Ovary (tissue), 9 donors: ENCODE results near the gene PBXIP1. TPM values are rescaled to one million over a fixed set of nuclear protein-coding genes. Genes with fewer than 3 reads are reported as not detected.

Experiments
- DNase-seq, 5 donors: peaks; one replicate each; pipeline ENCODE4 v3.0.0-alpha.2; 2019 to 2020
- H3K27ac ChIP-seq, 2 donors: fragments of 200-600 bp; one replicate each; pipeline versions ENCODE4 v1.5.1 to v1.8.0; 2019 to 2022
- H3K27me3 ChIP-seq: fragments of 200-600 bp; one replicate; pipeline ENCODE4 v1.8.0; 2022
- H3K36me3 ChIP-seq: fragments of 200-600 bp; sonication (generic); one replicate; pipeline ENCODE4 v1.5.1; 2019
- H3K4me1 ChIP-seq: one replicate; pipeline ENCODE4 v1.8.1; 2013; ENCODE audit warnings: mild to moderate bottlenecking, moderate library complexity; ENCODE audit not compliant: insufficient read depth
- H3K4me3 ChIP-seq: fragments of 200-600 bp; sonication (generic); one replicate; pipeline ENCODE4 v1.5.1; 2017
- H3K9me3 ChIP-seq, 2 donors: fragments of 200-600 bp in 1 of 2; sonication (generic) in 1 of 2; one replicate each; pipeline versions ENCODE4 v1.5.1 to v1.8.1; 2013 to 2019; ENCODE audit warnings: mild to moderate bottlenecking in 1 of 2, moderate library complexity in 1 of 2
- CTCF ChIP-seq, 3 donors: fragments of 450-650 bp in 2 of 3; fragments of 200-600 bp in 1 of 3; IDR thresholded peaks; one replicate each; pipeline versions ENCODE4 v1.5.1 to v1.8.0; 2016 to 2022; ENCODE audit warnings: antibody characterized with exemption in 3 of 3, mild to moderate bottlenecking in 1 of 3
- EP300 ChIP-seq: sonication (generic); formaldehyde crosslinking; IDR thresholded peaks from one replicate; pipeline ENCODE4 v1.6.1; 2017; ENCODE audit warnings: antibody characterized with exemption
- POLR2A ChIP-seq: fragments of 450-650 bp; IDR thresholded peaks from one replicate; pipeline ENCODE4 v1.6.1; 2017; ENCODE audit warnings: antibody characterized with exemption, mild to moderate bottlenecking, moderate library complexity
- WGBS, 3 donors: extraction: QIAGEN DNeasy Blood & Tissue Kit in 1 of 3; methylation state at CpG; one replicate each; pipeline versions ENCODE4 v1.1.5 to v1.1.7; 2013 to 2017; 5-methylcytosine and 5-hydroxymethylcytosine counted together
- intact Hi-C, 4 donors: fragments of 100-400 bp; cut with DNase I; formaldehyde crosslinking; loops; one replicate each; pipeline versions ENCODE4 v1.11.0 to v1.15.1; 2022 to 2023
- polyA plus RNA-seq, 2 donors: library from polyadenylated mRNA; stranded (reverse); fragments of 200-250 nt in 1 of 2; fragments of 350-450 nt in 1 of 2; fragmentation: Illumina TruSeq in 1 of 2; extraction: RNeasy Lipid Tissue Mini Kit (QIAGEN cat#74804) in 1 of 2; gene quantifications; one replicate each; pipeline ENCODE4 v1.2.3, GENCODE V29; 2013 to 2014
- total RNA-seq, 7 donors: library from RNA; depleted of rRNA in 2 of 7; stranded (reverse); fragments of >200 nt in 2 of 7; fragmentation: NEBNext Ultra II Directional in 3 of 7; extraction: Animal tissue kit (Norgen Biotek cat#: 25700) in 3 of 7; gene quantifications; one replicate each; pipeline versions ENCODE4 v1.1.0 to v1.2.4, GENCODE V29; 2016 to 2023
- donor health status: DM: no; HTN: no; CAD: no; lungs with moderate emphysema.
- donor health status: DM: no; HTN: no; CAD: no.
- donor health status: Bipolar disorder and iron deficiency.
- donor health status: DM: yes; HTN: yes; CAD: no.
- donor health status: DM: no; HTN: no; CAD: no.
- donor health status: DM: yes; HTN: yes; CAD: no.

PBXIP1 gene
- total and polyA plus RNA-seq, 9 donors: 78.7 to 170 (median 120) TPM

- H3K27ac ChIP-seq: no peak overlapping the region
- H3K4me1 ChIP-seq: peaks cover 24% of the 10 kb centered on the region
- intact Hi-C loops: no loop called here
These were observed 15.7 kb downstream of the PBXIP1 start for GRCh38 chr1:154940213-154940560.

GRCh38 chr1:154938604-154939399, 17.1 kb downstream of the PBXIP1 start:
- 93 to 94% (median 93%) methylated on average over 7 of the region's 7 CpGs for WGBS, 3 donors
- TF ChIP-seq CTCF (IDR thresholded peaks at IDR 0.05) (no peak), EP300 (no peak), POLR2A (no peak)
- no peaks in the 10 kb centered on the region for H3K9me3 ChIP-seq
- H3K27me3 ChIP-seq: no peaks in the 10 kb centered on the region
- no peaks in the 10 kb centered on the region for H3K36me3 ChIP-seq
- H3K4me1 ChIP-seq: peaks cover 24% of the 10 kb centered on the region
- DNase-seq: no peak
- intact Hi-C loops: no loop called here
- peak overlapping the region; percentile 94 to 95 for H3K27ac ChIP-seq
- no peak overlapping the region for H3K4me3 ChIP-seq

More at GRCh38 chr1:154940213-154940560, 15.7 kb downstream of the PBXIP1 start:
- no peaks in the 10 kb centered on the region for H3K36me3 ChIP-seq
- peak in 1 of 5 donors; percentile 25 for DNase-seq
- 92 to 100% (median 97%) methylated on average over 1 of the region's 1 CpG for WGBS, 3 donors
- no peaks in the 10 kb centered on the region for H3K9me3 ChIP-seq
- H3K27me3 ChIP-seq: no peaks in the 10 kb centered on the region
- TF ChIP-seq POLR2A (no peak), CTCF (IDR thresholded peaks at IDR 0.05) (no peak), EP300 (no peak)
- H3K4me3 ChIP-seq: no peak overlapping the region

GRCh38 chr1:154937988-154938386, 17.9 kb downstream of the PBXIP1 start:
- no peak for DNase-seq
- H3K27ac ChIP-seq: peak overlapping the region; percentile 94 to 95
- peak overlapping the region; percentile 55 for H3K4me3 ChIP-seq
- TF ChIP-seq POLR2A (no peak), CTCF (IDR thresholded peaks at IDR 0.05) (no peak), EP300 (no peak)
- intact Hi-C loops: no loop called here
- peaks cover 24% of the 10 kb centered on the region for H3K4me1 ChIP-seq
- H3K27me3 ChIP-seq: no peaks in the 10 kb centered on the region
- H3K9me3 ChIP-seq: no peaks in the 10 kb centered on the region
- WGBS, 3 donors: 78 to 83% (median 81%) methylated on average over 8 of the region's 8 CpGs
- H3K36me3 ChIP-seq: no peaks in the 10 kb centered on the region

- no peaks in the 10 kb centered on the region for H3K9me3 ChIP-seq
- intact Hi-C loops: no loop called here
- H3K36me3 ChIP-seq: no peaks in the 10 kb centered on the region
- H3K27ac ChIP-seq: peak overlapping the region; percentile 94 to 95
- TF ChIP-seq EP300 (peak; percentile 45), POLR2A (peak; percentile 93), CTCF (IDR thresholded peaks at IDR 0.05) (peak in 1 of 3 donors; percentile 31)
- H3K4me1 ChIP-seq: peaks cover 21% of the 10 kb centered on the region
- WGBS, 3 donors: 1% methylated on average over 36 of the region's 36 CpGs
- H3K27me3 ChIP-seq: no peaks in the 10 kb centered on the region
- peak overlapping the region; percentile 55 for H3K4me3 ChIP-seq
- peak; percentile 93 to 95 (median 93) for DNase-seq
These were observed 18.6 kb downstream of the PBXIP1 start for GRCh38 chr1:154937085-154937987.
